Skeletal muscle tissue (tissue), 4 donors: ENCODE measurements around the gene AGBL5. TPM values are rescaled to one million over a fixed set of nuclear protein-coding genes. Genes with fewer than 3 reads are reported as not detected.

Source experiments
- H3K27ac ChIP-seq: one replicate; pipeline ENCODE4 v1.7.0; 2013; ENCODE audit warnings: mild to moderate bottlenecking, low read depth, low read length, inconsistent platforms
- H3K27me3 ChIP-seq, 3 donors: one replicate each; pipeline ENCODE4 v1.7.0; 2013; ENCODE audit warnings: low read length in 3 of 3; ENCODE audit not compliant: control insufficient read depth in 3 of 3, insufficient read depth in 3 of 3
- H3K36me3 ChIP-seq, 3 donors: one replicate each; pipeline ENCODE4 v1.7.0; 2013; ENCODE audit warnings: low read length in 3 of 3; ENCODE audit not compliant: control insufficient read depth in 3 of 3, insufficient read depth in 3 of 3
- H3K4me1 ChIP-seq, 3 donors: one replicate each; pipeline ENCODE4 v1.7.0; 2013; ENCODE audit warnings: low read length in 3 of 3, mild to moderate bottlenecking in 3 of 3; ENCODE audit not compliant: control insufficient read depth in 3 of 3, insufficient read depth in 3 of 3
- H3K4me3 ChIP-seq, 3 donors: one replicate each; pipeline ENCODE4 v1.7.0; 2013; ENCODE audit warnings: low read length in 3 of 3
- H3K9ac ChIP-seq, 3 donors: one replicate each; pipeline ENCODE4 v1.7.0; 2013; ENCODE audit warnings: low read length in 3 of 3, mild to moderate bottlenecking in 3 of 3, moderate library complexity in 2 of 3, low read depth in 1 of 3
- H3K9me3 ChIP-seq, 3 donors: one replicate each; pipeline ENCODE4 v1.7.0; 2013; ENCODE audit warnings: low read length in 3 of 3; ENCODE audit not compliant: control insufficient read depth in 3 of 3
- total RNA-seq: library from RNA; depleted of rRNA; stranded (reverse); fragments of >200 nt; gene quantifications from one replicate; pipeline ENCODE4 v1.2.3, GENCODE V29; 2014
- donor health status: Osteomylitis.

AGBL5 gene
- total RNA-seq, 1 donor from 2014 or later = 6.8 TPM

GRCh38 chr2:27009716-27010115 is 41.8 kb upstream of the AGBL5 start:
- H3K4me1 ChIP-seq = peaks cover 17 to 43% (median 25%) of the 10 kb centered on the region in 3 donors
- H3K36me3 ChIP-seq = no peaks in the 10 kb centered on the region
- no peak overlapping the region for H3K9ac ChIP-seq
- H3K27ac ChIP-seq = no peak overlapping the region
- no peak overlapping the region for H3K4me3 ChIP-seq
- no peaks in the 10 kb centered on the region for H3K27me3 ChIP-seq
- H3K9me3 ChIP-seq = no peaks in the 10 kb centered on the region

DNA sequence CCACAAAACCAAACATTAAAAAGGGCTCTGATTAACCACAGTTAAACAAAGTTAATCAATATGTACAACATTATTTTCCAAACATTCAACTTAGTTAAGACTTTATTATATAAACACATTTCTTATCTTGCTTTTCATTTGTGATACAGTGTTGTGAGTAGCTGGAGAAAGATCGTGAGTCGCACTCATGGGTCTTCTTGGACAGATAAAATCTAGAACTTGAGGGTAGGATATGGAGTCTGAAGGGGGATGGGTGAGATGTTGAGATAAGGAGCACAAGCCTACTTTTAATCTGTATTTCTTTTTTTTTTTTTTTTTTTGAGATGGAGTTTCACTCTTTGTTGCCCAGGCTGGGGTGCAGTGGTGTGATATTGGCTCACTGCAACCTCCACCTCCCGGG is 41.3 kb upstream of the AGBL5 start:
- H3K9me3 ChIP-seq = no peaks in the 10 kb centered on the region
- H3K27me3 ChIP-seq = no peaks in the 10 kb centered on the region
- H3K36me3 ChIP-seq = no peaks in the 10 kb centered on the region
- H3K27ac ChIP-seq = no peak overlapping the region
- H3K9ac ChIP-seq = no peak overlapping the region
- H3K4me3 ChIP-seq = no peak overlapping the region
- peaks cover 21 to 47% (median 29%) of the 10 kb centered on the region in 3 donors for H3K4me1 ChIP-seq

- peak overlapping the region; percentile 30 for H3K27ac ChIP-seq
- H3K4me3 ChIP-seq = peak overlapping the region in 1 of 3 donors; percentile 22
- H3K9ac ChIP-seq = no peak overlapping the region
- H3K27me3 ChIP-seq = no peaks in the 10 kb centered on the region
- no peaks in the 10 kb centered on the region for H3K36me3 ChIP-seq
- peaks cover 43 to 79% (median 60%) of the 10 kb centered on the region in 3 donors for H3K4me1 ChIP-seq
- H3K9me3 ChIP-seq = no peaks in the 10 kb centered on the region
Observed at GRCh38 chr2:27013738-27014137, 37.7 kb upstream of the AGBL5 start.

DNA sequence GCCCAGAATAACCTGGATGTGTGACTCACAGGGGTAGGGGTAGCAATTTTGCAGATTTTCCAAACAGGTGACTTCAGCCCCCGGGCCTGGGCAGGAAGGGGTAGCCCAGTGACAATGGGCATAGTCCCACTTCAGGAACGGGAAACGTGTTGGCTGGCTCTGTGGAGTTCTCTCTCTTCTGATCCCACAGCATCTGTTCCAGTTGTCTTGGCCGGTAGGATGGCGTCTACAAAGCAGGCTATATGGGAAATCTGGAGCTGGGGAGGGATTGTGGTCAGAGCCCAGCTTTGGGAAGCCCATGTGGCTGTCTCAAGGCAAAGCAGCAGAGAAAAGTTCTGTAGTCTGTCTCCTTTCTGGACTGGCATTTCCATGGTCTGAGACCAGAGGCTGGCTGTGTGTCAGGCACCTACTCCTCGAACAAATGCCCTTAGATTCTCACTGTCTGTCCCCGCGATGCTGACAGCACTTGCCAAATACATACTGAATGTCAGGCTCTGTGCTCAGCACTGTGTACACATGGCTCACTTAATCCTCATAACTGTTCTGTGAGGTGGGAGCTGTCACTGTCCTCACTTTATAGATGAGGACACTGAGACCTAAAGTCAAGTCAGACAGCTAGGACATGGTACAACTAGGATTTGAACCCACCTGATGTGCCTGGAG is 36.6 kb upstream of the AGBL5 start:
- H3K4me1 ChIP-seq = peaks cover 51 to 82% (median 65%) of the 10 kb centered on the region in 3 donors
- H3K36me3 ChIP-seq = no peaks in the 10 kb centered on the region
- no peak overlapping the region for H3K4me3 ChIP-seq
- H3K9ac ChIP-seq = peak overlapping the region in 1 of 3 donors; percentile 3
- peak overlapping the region; percentile 62 for H3K27ac ChIP-seq
- H3K27me3 ChIP-seq = no peaks in the 10 kb centered on the region
- no peaks in the 10 kb centered on the region for H3K9me3 ChIP-seq

DNA sequence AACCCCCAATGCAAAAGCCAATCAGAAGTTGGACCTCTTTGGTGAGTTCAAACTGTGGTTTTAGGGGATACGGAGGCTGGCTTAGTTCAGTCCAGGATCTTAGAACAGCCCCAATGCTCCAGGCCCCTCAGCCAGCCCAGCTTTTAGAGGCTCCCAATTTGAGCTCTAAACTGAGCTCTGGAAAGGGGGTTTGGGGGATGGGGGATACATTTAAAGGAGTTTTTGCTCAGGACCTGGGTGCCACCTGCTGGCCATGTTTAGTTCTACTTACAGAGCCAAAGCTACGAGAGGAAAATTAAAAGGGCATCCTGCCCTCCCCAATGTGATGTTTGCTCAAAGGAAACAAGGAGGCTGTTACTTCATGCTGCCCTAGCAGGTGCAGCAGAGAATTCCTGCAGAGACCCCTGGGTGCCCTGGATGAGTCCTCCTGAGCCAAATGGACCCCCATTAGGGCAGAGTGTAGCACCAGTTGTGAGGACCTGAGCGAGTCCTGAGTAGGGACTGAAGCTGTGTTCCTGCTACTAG is 34.6 kb upstream of the AGBL5 start:
- Histone ChIP-seq H3K9me3 (no peaks in the 10 kb centered on the region), H3K9ac (peak overlapping the region in 2 of 3 donors; percentile 0 to 38), H3K4me1 (peaks cover 63 to 92% (median 80%) of the 10 kb centered on the region in 3 donors), H3K27ac (peak overlapping the region; percentile 23), H3K36me3 (no peaks in the 10 kb centered on the region), H3K27me3 (no peaks in the 10 kb centered on the region), H3K4me3 (no peak overlapping the region)

DNA sequence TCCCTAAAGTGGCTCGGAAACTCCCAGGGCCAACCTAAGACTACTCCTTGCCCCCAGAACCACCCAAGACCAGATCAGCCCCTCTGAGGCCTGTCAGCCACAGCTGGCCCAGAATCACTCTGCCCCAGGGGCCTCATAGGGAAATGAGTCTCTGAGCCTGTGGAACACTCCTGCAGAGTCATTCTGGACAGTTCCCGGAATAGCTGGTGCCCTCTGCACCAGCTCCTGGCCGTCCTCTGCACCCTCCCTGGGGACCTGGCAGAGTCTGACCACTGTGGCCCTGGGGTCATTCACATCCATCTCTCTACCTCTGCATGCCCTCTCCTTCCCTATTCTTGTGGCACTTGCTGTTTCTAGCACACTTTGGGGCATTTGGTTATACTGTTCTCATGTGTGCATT is 33.3 kb upstream of the AGBL5 start:
- H3K36me3 ChIP-seq = peaks cover 10 to 12% (median 11%) of the 10 kb centered on the region in 3 donors
- no peak overlapping the region for H3K4me3 ChIP-seq
- no peaks in the 10 kb centered on the region for H3K9me3 ChIP-seq
- no peaks in the 10 kb centered on the region for H3K27me3 ChIP-seq
- H3K4me1 ChIP-seq = peaks cover 60 to 81% (median 76%) of the 10 kb centered on the region in 3 donors
- H3K9ac ChIP-seq = peak overlapping the region; percentile 14 to 59 (median 51)
- peak overlapping the region; percentile 62 for H3K27ac ChIP-seq

DNA sequence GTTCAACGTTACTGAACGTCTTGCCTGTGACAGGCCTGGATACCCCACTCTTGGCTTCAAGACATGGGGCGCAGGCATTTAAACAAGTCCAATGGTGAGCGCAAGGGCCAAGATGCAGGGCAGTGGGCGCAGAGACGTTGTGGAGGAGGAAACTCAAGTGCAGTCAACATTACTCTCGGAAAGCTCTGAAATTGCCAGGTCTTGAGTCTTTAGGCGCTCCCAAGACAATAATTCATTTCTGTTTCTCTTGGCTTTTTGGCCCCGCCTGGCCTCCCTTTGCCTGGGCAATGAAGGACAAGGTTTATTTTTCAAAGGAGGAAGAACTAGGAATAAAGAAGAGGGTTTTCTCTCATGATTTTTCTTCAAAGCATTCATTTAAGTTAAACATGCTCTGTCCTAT is 32.0 kb upstream of the AGBL5 start:
- peak overlapping the region in 1 of 3 donors; percentile 28 for H3K9ac ChIP-seq
- H3K27me3 ChIP-seq = no peaks in the 10 kb centered on the region
- no peaks in the 10 kb centered on the region for H3K9me3 ChIP-seq
- no peak overlapping the region for H3K4me3 ChIP-seq
- H3K36me3 ChIP-seq = peaks cover 20 to 25% (median 20%) of the 10 kb centered on the region in 3 donors
- H3K27ac ChIP-seq = peak overlapping the region; percentile 67
- peaks cover 52 to 68% (median 64%) of the 10 kb centered on the region in 3 donors for H3K4me1 ChIP-seq

- no peak overlapping the region for H3K4me3 ChIP-seq
- H3K27ac ChIP-seq = peak overlapping the region; percentile 67
- no peaks in the 10 kb centered on the region for H3K9me3 ChIP-seq
- H3K36me3 ChIP-seq = peaks cover 22 to 30% (median 25%) of the 10 kb centered on the region in 3 donors
- H3K27me3 ChIP-seq = no peaks in the 10 kb centered on the region
- peak overlapping the region in 1 of 3 donors; percentile 28 for H3K9ac ChIP-seq
- peaks cover 46 to 61% (median 57%) of the 10 kb centered on the region in 3 donors for H3K4me1 ChIP-seq
Observed at GRCh38 chr2:27019931-27020855, 31.3 kb upstream of the AGBL5 start.

DNA sequence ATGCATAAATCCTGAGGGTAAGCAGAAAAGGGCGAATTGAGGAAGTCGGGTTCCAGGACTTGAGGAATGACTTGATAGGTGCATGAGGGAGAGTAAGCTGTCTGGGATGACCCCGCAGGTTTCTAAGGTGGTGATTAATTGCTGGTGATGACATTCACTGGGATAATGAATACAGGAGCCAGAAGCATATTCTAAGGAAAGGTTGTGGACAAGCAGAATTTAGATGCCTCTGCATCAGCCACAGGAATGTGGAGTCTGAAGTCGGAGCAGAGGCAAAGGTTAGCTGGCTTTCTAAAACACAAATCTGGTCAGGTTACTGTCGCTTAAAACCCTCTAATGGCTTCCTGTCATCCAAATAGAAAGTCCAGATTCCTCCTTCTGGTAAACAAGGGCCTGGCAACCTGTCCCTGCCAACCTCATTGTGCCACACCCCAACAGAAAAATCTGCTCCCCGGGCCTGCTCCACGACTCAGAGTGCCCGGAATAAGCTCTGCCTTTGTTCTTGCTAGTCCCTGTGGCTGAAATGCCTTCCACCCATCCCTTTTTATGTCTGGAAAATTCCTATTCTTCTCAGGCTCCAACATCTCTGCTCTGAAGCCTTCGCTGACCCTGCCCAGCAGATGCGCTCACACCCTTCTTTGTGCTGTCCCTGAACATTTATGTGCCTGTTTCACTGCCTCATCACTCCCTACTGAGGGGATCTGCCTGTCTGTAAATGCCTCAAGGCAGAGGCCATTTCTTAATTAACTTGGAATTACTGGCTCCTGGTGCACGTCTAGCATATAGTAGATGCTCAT is 30.0 kb upstream of the AGBL5 start:
- H3K9ac ChIP-seq = peak overlapping the region in 1 of 3 donors; percentile 43

More for the DNA sequence above, 30.0 kb upstream of the AGBL5 start:
- Histone ChIP-seq H3K27ac (peak overlapping the region; percentile 27), H3K27me3 (no peaks in the 10 kb centered on the region), H3K4me3 (no peak overlapping the region), H3K36me3 (peaks cover 33 to 41% (median 33%) of the 10 kb centered on the region in 3 donors), H3K4me1 (peaks cover 48 to 62% (median 56%) of the 10 kb centered on the region in 3 donors), H3K9me3 (no peaks in the 10 kb centered on the region)
